Spinal cord (tissue), 10 donors: ENCODE measurements around the gene TRIM43. TPM values are rescaled to one million over a fixed set of nuclear protein-coding genes. Genes with fewer than 3 reads are reported as not detected.
"Not testable (repeated sequence)": the region's sequence is repeated elsewhere in the genome, so short reads cannot be mapped to it uniquely, and the experiment has no call there.

Experiments used
- DNase-seq, 6 donors: peaks; one replicate each; pipeline versions ENCODE4 v3.0.0 to v3.0.0-alpha.2; 2013 to 2015; ENCODE audit warnings: low spot score in 6 of 6, low read depth in 4 of 6
- H3K27ac ChIP-seq: one replicate; pipeline ENCODE4 v1.5.1; 2013; ENCODE audit warnings: low read depth, low read length, control low read depth
- H3K27me3 ChIP-seq: one replicate; pipeline ENCODE4 v1.6.1; 2013; ENCODE audit warnings: low read length; ENCODE audit not compliant: control insufficient read depth, insufficient read depth
- H3K36me3 ChIP-seq: one replicate; pipeline ENCODE4 v1.6.1; 2013; ENCODE audit warnings: low read length; ENCODE audit not compliant: control insufficient read depth, insufficient read depth
- H3K4me1 ChIP-seq: one replicate; pipeline ENCODE4 v1.6.1; 2013; ENCODE audit warnings: low read length; ENCODE audit not compliant: control insufficient read depth, insufficient read depth
- H3K4me3 ChIP-seq: one replicate; pipeline ENCODE4 v1.5.1; 2013; ENCODE audit warnings: low read depth, low read length, control low read depth
- H3K9me3 ChIP-seq: one replicate; pipeline ENCODE4 v1.6.1; 2013; ENCODE audit warnings: low read length; ENCODE audit not compliant: control insufficient read depth, insufficient read depth
- WGBS: methylation state at CpG from one replicate; pipeline ENCODE4 v1.1.5; 2013; ENCODE audit warnings: missing lambda C conversion rate; ENCODE audit not compliant: insufficient coverage; 5-methylcytosine and 5-hydroxymethylcytosine counted together
- polyA plus RNA-seq, 2 donors: library from polyadenylated mRNA; unstranded; fragments of 120-200 nt; gene quantifications; one replicate each; pipeline ENCODE4 v1.2.1, GENCODE V29; 2013; ENCODE audit not compliant: insufficient read length in 2 of 2
- total RNA-seq, 2 donors: library from RNA; depleted of rRNA in 1 of 2; stranded (reverse); fragments of 120-200 nt in 1 of 2; fragments of >200 nt in 1 of 2; gene quantifications; one replicate each; pipeline versions ENCODE4 v1.2.3 to v1.2.4, GENCODE V29; 2013 to 2014
- donor health status: healthy.

Gene TRIM43
- total and polyA plus RNA-seq, 4 donors: 0.59 TPM; not detected in 3

- DNase-seq: not testable (repeated sequence)
Measured at GRCh38 chr2:95633626-95634259, 41.9 kb downstream of the TRIM43 start.

GRCh38 chr2:95640515-95641288 is 48.9 kb downstream of the TRIM43 start:
- DNase-seq, H3K4me3 ChIP-seq, H3K27me3 ChIP-seq, H3K36me3 ChIP-seq, H3K9me3 ChIP-seq, H3K27ac ChIP-seq, H3K4me1 ChIP-seq: not testable (repeated sequence)
- no CpG with 5 or more reads among the region's 25 CpGs for WGBS

More at GRCh38 chr2:95633626-95634259, 41.9 kb downstream of the TRIM43 start:
- not testable (repeated sequence) for H3K27ac ChIP-seq, H3K27me3 ChIP-seq, H3K36me3 ChIP-seq, H3K9me3 ChIP-seq, H3K4me3 ChIP-seq, H3K4me1 ChIP-seq
- no CpG with 5 or more reads among the region's 2 CpGs for WGBS

DNA sequence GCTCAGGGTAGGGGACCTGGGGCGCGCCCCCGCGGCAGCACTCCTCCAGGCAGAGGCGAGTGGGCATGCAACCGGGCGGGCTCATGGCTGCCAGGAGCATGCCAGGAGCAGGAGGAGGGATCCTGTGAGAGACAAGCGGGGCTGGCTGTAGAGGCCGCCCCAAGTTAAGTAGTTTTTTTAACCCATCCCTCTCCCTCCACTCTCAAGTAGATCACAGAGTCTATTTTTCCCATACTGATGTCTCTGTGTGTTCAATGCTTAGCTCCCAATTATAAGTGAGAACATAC is 49.4 kb downstream of the TRIM43 start:
- not testable (repeated sequence) for H3K27ac ChIP-seq, H3K27me3 ChIP-seq, H3K36me3 ChIP-seq, H3K4me1 ChIP-seq, H3K9me3 ChIP-seq, H3K4me3 ChIP-seq, DNase-seq
- no CpG with 5 or more reads among the region's 9 CpGs for WGBS

- not testable (repeated sequence) for H3K9me3 ChIP-seq, H3K4me1 ChIP-seq, H3K27me3 ChIP-seq, H3K36me3 ChIP-seq, H3K4me3 ChIP-seq, DNase-seq, H3K27ac ChIP-seq
- WGBS: no CpG with 5 or more reads among the region's 2 CpGs
Measured at GRCh38 chr2:95641787-95642186, 50.0 kb downstream of the TRIM43 start.

- not testable (repeated sequence) for H3K36me3 ChIP-seq, H3K27ac ChIP-seq, H3K27me3 ChIP-seq, H3K9me3 ChIP-seq, H3K4me1 ChIP-seq, H3K4me3 ChIP-seq, DNase-seq
- no CpG with 5 or more reads among the region's 2 CpGs for WGBS
Measured at GRCh38 chr2:95642360-95642759, 50.6 kb downstream of the TRIM43 start.

- not testable (repeated sequence) for H3K36me3 ChIP-seq, H3K9me3 ChIP-seq, H3K4me3 ChIP-seq, H3K27ac ChIP-seq, H3K4me1 ChIP-seq, DNase-seq, H3K27me3 ChIP-seq
- WGBS: no CpG with 5 or more reads among the region's 4 CpGs
Measured at GRCh38 chr2:95642951-95643350, 51.1 kb downstream of the TRIM43 start.

DNA sequence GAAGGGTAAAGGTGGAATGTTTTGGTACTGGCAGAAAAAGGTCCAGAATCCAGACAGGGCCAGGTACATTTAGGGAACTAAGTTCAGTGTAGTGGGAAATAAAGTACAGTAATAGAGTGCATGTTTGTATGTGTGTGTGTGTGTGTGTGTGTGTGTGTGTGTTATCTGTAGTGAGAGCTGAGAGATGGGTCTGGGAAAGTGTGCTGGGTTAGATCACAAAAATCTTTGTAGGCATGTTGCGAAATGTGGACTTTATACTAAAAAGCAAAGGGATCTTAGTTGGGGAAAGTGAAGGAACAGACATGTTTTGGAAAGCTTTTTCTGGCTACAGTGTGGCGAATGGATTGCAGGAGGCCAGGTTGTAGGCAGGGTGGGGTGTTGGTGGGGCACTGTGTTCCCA is 53.5 kb downstream of the TRIM43 start:
- no CpG with 5 or more reads among the region's 2 CpGs for WGBS

GRCh38 chr2:95646274-95646994 is 54.6 kb downstream of the TRIM43 start:
- H3K27me3 ChIP-seq, H3K9me3 ChIP-seq, DNase-seq, H3K27ac ChIP-seq, H3K4me3 ChIP-seq, H3K36me3 ChIP-seq, H3K4me1 ChIP-seq: not testable (repeated sequence)
- WGBS: no CpG with 5 or more reads among the region's 8 CpGs

More for the DNA sequence above, 53.5 kb downstream of the TRIM43 start:
- not testable (repeated sequence) for DNase-seq, H3K27ac ChIP-seq, H3K27me3 ChIP-seq, H3K4me3 ChIP-seq, H3K36me3 ChIP-seq, H3K4me1 ChIP-seq, H3K9me3 ChIP-seq

DNA sequence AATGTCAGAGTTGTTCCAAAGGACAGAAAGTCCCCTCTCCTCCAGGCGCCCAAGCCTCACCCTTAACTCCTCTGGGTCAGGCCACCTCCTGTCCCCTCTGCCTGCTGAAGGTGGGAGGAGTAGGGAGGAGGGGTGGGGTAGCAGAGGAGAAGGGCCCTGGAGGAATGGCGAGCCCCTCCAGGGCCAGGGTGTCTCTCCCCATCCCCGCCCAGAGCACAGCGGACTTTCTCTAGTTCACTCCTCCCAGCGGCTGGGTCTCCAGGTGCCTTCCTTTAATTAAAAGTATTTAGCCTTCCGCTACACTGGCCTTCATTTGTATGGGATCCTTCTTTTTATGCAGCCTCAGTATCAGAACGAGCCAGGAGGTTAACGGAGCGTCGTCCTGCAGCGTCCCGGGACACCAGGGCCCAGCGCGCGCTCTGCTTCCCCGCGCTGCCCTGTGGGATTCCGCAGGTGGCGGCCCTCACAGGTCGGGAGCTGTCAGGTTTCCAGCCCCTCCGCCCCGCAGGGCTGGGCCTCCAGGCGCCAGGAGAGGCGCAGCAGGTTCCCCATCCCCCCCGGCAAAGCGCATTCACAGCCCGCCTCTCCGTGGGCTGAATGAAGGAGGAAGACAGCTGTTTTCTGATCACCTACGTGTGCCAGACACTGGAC is 57.2 kb downstream of the TRIM43 start:
- not testable (repeated sequence) for H3K36me3 ChIP-seq, DNase-seq, H3K4me1 ChIP-seq, H3K27me3 ChIP-seq, H3K27ac ChIP-seq, H3K4me3 ChIP-seq, H3K9me3 ChIP-seq
- WGBS: 18% methylated on average over 8 of the region's 29 CpGs
